Activated CD8-positive, alpha-beta memory T cell treated with anti-CD3 and anti-CD28 coated beads, Interleukin-2, amount 50 U/mL, for 48 hours (primary cell): Measurements from ENCODE around the gene RASGRP1.

Experiments used
- DNase-seq: peaks from one replicate; pipeline ENCODE4 v3.0.0-alpha.2; 2020

RASGRP1 gene

DNA sequence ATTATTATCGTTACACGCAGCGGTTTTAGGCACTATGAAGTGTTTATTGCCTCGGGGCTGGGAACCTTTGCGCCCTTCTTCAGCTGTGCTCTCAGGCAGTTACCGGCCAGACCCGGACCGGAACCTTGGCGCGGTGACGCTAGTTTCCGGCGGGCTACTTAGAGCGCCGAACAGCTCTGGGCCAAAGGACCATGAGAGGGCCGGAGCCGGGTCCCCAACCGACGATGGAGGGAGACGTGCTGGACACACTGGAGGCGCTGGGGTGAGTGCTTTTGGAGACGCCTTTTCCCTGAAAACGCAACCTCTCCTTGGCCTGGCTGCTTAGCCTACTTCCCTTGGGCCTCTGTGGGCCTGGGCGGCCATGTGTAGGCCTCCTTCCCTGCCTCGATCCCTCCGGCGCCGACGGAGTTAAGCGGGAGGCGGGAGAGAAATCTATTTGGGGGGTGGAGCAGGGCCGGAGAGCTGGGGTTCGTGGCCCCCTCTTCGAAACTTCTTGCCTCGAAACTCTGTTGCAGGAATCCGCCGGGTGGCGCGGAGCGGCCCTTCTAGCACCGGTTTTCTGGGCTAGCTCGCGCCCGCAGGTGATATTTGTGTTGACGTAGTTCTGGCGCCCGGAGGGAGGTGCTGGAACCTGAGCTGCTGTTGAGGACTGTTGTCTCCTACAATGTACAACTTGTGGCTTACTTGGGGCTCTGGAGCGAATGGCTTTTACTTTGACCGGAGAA is 110.5 kb downstream of the RASGRP1 start, which contains the start of gene FAM98B:
TSS of gene FAM98B (plus strand) at position 157 of the 725 bp plus-strand sequence. CDS start at position 192, 35 bp downstream.
- peak; percentile 99 for DNase-seq

GRCh38 chr15:38441130-38441519 is 123.5 kb downstream of the RASGRP1 start:
- DNase-seq, result no peak

- peak; percentile 62 for DNase-seq
Measured at GRCh38 chr15:38440353-38441129, 124.1 kb downstream of the RASGRP1 start.
